Activated naive CD4-positive, alpha-beta T cell treated with anti-CD3 and anti-CD28 coated beads for 36 hours (primary cell): ENCODE results near the gene NRL. TPM values are rescaled to one million over a fixed set of nuclear protein-coding genes. Genes with fewer than 3 reads are reported as not detected.
A peak's percentile ranks its signal among the peaks of the same experiment; 100 is the strongest.
"Not testable (repeated sequence)": the region's sequence is repeated elsewhere in the genome, so short reads cannot be mapped to it uniquely, and the experiment has no call there.

Experiments used
- CTCF ChIA-PET: fragments of 350-600 bp; sonication (Branson Sonifier 250); formaldehyde crosslinking; loops from one replicate; lab custom pipeline; 2021; ENCODE audit warnings: antibody characterized with exemption; lab: Charles Lee
- DNase-seq: peaks from one replicate; pipeline ENCODE4 v3.0.0-alpha.2; 2020
- H3K27ac Mint-ChIP-seq: one replicate; pipeline ENCODE4 v1.8.0; 2021; ENCODE audit warnings: mild to moderate bottlenecking, mixed read lengths
- H3K27me3 Mint-ChIP-seq: one replicate; pipeline ENCODE4 v1.8.0; 2021; ENCODE audit warnings: low read depth, mixed read lengths
- H3K36me3 Mint-ChIP-seq: one replicate; pipeline ENCODE4 v1.8.0; 2021; ENCODE audit warnings: low read depth, mixed read lengths
- H3K4me1 Mint-ChIP-seq: one replicate; pipeline ENCODE4 v1.8.0; 2021; ENCODE audit warnings: low read depth, mixed read lengths
- H3K4me3 Mint-ChIP-seq: one replicate; pipeline ENCODE4 v1.8.0; 2021; ENCODE audit warnings: mild to moderate bottlenecking, moderate library complexity, mixed read lengths
- H3K9me3 Mint-ChIP-seq: one replicate; pipeline ENCODE4 v1.8.0; 2021; ENCODE audit warnings: mixed read lengths
- intact Hi-C: fragments of 100-400 bp; cut with micrococcal nuclease; formaldehyde crosslinking; loops from one replicate; pipeline ENCODE4 v1.15.1; 2023
- total RNA-seq, 2 experiments: library from RNA; stranded (reverse); gene quantifications; one replicate each; pipeline ENCODE4 v1.2.3, GENCODE V29; 2021

Gene NRL
- total RNA-seq, 2 experiments from 2014 or later: 1.7 to 1.9 TPM

DNA sequence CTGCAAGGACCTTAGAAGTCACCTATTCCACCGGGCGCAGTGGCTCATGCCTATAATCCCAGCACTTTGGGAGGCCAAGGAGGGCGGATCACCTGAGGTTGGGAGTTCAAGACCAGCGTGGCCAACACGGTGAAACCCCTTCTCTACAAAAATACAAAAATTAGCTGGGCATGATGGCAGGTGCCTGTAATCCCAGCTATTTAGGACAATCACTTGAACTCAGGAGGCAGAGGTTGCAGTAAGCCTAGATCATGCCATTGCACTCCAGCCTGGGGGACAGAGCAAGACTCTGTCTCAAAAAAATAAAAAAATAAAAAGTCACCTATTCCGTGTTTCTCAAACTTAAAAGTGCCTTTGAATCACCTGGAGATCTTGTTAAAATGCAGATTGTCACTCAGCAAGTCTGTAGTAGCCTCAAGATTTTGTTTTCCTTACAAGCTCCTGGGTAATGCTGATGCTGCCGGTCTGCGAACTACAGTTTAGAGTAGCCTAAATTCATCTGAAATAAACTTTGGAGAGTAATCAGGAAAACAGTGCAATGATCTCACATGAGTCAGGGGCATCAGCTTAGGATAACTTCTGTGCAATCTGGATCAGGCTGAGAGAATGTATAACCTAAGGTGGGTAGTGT is 9.0 kb downstream of the NRL start:
- H3K4me3 Mint-ChIP-seq, H3K27me3 Mint-ChIP-seq, intact Hi-C loops, DNase-seq, H3K27ac Mint-ChIP-seq, H3K9me3 Mint-ChIP-seq: not testable (repeated sequence)
- Mint-ChIP-seq H3K4me1 (peaks cover 10% of the 10 kb centered on the region), H3K36me3 (peaks cover 38% of the 10 kb centered on the region)
- CTCF ChIA-PET: interaction anchor here (1.6 to 11.7 kb wide), 4 partner anchors 8 to 48 kb away, joined by 3 to 226 read pairs (median 10); partner anchors contain the start of genes DCAF11, NRL and PCK2

DNA sequence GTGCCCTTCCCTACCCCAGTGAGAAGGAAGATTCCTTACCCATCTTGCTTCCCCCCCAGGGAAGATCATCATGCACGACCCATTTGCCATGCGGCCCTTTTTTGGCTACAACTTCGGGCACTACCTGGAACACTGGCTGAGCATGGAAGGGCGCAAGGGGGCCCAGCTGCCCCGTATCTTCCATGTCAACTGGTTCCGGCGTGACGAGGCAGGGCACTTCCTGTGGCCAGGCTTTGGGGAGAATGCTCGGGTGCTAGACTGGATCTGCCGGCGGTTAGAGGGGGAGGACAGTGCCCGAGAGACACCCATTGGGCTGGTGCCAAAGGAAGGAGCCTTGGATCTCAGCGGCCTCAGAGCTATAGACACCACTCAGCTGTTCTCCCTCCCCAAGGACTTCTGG is 11.3 kb downstream of the NRL start:
- CTCF ChIA-PET: interaction anchor here (0.9 to 11.7 kb wide), 4 partner anchors 10 to 46 kb away, joined by 3 to 226 read pairs (median 8); partner anchors contain the start of gene PCK2
- Mint-ChIP-seq H3K36me3 (peaks cover 53% of the 10 kb centered on the region), H3K9me3 (no peaks in the 10 kb centered on the region)

DNA sequence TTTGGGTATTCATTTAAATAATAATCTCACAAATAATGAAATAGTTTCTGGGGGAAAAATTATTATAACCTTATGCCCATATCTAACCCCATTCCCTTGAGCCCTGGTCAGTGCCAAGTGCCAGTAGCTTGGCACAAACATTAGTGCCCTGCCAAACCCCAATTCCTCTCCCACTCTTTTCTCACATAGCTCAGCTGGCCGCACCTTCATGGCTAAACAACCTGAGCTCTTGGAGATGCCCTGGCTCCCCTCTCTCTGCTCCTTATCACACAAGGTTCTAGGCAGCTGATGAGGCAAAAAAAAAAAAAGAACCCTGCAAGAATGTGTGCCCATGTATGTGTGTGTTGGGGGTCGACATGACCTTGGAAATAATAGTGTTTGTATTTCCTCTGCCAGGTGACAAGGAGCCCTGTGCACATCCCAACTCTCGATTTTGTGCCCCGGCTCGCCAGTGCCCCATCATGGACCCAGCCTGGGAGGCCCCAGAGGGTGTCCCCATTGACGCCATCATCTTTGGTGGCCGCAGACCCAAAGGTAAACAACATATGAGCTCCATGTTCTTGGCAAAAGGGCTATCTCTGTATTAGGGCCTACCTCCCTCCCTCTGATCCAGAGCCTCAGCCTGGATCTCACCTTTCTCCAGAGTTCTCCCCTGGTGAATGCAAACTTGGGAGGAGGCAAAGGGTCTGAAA is 12.2 kb downstream of the NRL start:
- CTCF ChIA-PET: interaction anchor here (1.1 to 11.7 kb wide), 4 partner anchors 9 to 44 kb away, joined by 3 to 226 read pairs (median 6); partner anchors contain the start of gene PCK2
- intact Hi-C loops: no loop called here
- DNase-seq: no peak

More for the DNA sequence above, 11.3 kb downstream of the NRL start:
- Mint-ChIP-seq H3K27ac (no peak overlapping the region), H3K27me3 (no peaks in the 10 kb centered on the region), H3K4me3 (no peak overlapping the region), H3K4me1 (peaks cover 2% of the 10 kb centered on the region)
- DNase-seq: no peak
- intact Hi-C loops: no loop called here

DNA sequence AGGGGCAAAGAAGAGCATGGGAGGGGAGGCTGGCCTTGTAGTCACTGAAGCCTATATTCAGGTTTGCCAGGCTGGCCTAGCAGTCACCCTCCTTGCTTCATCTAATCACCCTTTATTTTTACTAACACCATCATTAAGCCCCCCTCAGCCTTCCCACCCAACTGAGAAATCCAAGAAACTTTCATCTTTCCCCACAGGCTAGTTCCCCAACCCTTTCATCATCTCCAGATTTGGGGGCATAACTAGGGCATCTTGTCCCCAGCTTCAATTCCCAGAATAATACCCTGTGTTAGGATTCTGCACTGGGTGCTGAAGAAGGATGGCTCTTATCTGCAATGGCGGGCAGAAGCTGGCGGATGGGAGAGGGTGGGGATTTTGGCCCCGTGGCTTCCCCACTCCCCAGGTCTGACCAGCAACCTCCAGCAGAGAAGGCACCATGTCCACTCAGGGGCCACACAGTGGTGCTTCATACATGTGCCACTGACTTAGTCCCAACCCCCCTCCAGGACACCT is 13.7 kb downstream of the NRL start:
- no peaks in the 10 kb centered on the region for H3K9me3 Mint-ChIP-seq
- H3K27me3 Mint-ChIP-seq: no peaks in the 10 kb centered on the region
- H3K4me1 Mint-ChIP-seq: peaks cover 8% of the 10 kb centered on the region
- intact Hi-C loops: no loop called here
- no peak for DNase-seq
- H3K4me3 Mint-ChIP-seq: no peak overlapping the region
- CTCF ChIA-PET: interaction anchor here (0.6 to 11.7 kb wide), 3 partner anchors 8 to 113 kb away, joined by 3 to 226 read pairs (median 4); partner anchors contain the start of gene PCK2
- no peak overlapping the region for H3K27ac Mint-ChIP-seq
- H3K36me3 Mint-ChIP-seq: peaks cover 62% of the 10 kb centered on the region

More for the DNA sequence above, 12.2 kb downstream of the NRL start:
- Mint-ChIP-seq H3K36me3 (peaks cover 55% of the 10 kb centered on the region), H3K4me1 (no peaks in the 10 kb centered on the region), H3K4me3 (no peak overlapping the region), H3K9me3 (no peaks in the 10 kb centered on the region), H3K27ac (no peak overlapping the region), H3K27me3 (no peaks in the 10 kb centered on the region)

DNA sequence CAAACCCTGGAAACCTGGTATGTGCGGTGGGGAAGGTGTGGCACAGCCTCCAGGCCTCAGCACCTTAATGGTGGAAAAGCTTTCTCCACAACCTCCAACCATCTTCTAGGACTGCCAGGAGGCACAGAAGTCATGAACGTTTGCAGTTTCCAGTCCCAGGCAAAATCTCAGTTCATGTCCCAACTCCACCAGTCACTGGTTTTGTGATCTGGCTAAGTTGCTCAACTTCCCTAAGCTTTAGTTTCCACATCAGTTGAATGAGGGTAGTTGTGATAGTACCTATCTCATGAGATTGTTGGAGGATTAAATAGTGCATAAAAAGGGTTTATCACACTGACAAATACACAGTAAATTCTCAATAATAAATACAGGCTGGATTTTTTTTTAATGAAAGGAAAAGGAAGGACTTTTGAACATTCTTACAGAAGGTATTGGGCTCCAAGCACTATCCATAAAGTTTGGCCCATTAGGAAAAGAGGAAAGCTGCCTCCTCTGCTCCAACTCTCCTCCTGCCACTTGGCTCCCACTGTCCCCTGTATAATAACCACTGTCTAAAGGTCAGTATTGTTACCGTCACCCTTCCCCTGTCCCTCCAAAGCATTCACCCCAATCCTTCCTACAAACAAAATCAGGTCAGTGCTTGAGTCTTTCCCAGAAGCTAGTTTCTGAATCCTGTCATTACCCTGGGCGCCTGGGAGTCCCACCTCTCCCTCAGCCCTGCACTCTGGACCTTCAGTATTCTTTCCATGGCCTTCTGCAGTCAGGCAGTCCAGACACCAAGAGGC is 14.4 kb downstream of the NRL start:
- Mint-ChIP-seq H3K4me1 (peaks cover 13% of the 10 kb centered on the region), H3K27me3 (no peaks in the 10 kb centered on the region), H3K9me3 (no peaks in the 10 kb centered on the region), H3K4me3 (no peak overlapping the region), H3K36me3 (peaks cover 67% of the 10 kb centered on the region), H3K27ac (no peak overlapping the region)
- CTCF ChIA-PET: interaction anchor here (0.6 to 11.7 kb wide), 3 partner anchors 7 to 112 kb away, joined by 3 to 226 read pairs (median 4); partner anchors contain the start of gene PCK2
- DNase-seq: no peak
- intact Hi-C loops: no loop called here

DNA sequence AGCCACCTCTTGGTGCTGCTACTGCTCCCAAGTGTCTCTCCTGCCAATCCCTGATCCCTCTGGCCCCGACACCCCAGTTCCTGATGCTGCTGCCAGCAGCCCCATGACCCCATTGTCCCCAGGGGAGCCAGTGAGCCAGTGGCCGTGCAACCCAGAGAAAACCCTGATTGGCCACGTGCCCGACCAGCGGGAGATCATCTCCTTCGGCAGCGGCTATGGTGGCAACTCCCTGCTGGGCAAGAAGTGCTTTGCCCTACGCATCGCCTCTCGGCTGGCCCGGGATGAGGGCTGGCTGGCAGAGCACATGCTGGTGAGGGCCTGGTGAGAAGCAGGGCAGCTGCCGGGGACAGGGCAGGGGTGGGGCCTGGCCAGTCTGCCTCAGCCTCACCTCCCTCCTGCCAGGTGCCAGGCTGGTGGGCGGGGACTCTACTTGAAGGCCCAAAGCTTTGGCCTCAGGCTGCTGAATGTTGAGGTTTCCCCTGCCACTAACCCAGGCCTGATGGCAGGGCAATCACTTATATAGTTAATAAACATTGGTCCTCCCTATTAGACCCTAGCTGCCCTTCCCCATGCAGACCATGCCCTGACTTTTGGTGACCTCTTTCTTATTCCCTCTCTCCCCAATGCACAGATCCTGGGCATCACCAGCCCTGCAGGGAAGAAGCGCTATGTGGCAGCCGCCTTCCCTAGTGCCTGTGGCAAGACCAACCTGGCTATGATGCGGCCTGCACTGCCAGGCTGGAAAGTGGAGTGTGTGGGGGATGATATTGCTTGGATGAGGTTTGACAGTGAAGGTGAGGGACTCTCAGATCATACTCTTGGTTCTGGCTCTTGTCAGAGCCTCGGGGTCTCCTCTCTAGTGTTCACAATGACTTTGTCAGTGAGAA is 15.6 kb downstream of the NRL start:
- no peaks in the 10 kb centered on the region for H3K9me3 Mint-ChIP-seq
- H3K27me3 Mint-ChIP-seq: no peaks in the 10 kb centered on the region
- peaks cover 68% of the 10 kb centered on the region for H3K36me3 Mint-ChIP-seq
- no peak overlapping the region for H3K27ac Mint-ChIP-seq
- peaks cover 17% of the 10 kb centered on the region for H3K4me1 Mint-ChIP-seq
- DNase-seq: no peak
- H3K4me3 Mint-ChIP-seq: no peak overlapping the region
- CTCF ChIA-PET: interaction anchor here (1.1 to 1.7 kb wide), 2 partner anchors 9 to 62 kb away, joined by 3 to 12 read pairs; partner anchors contain the start of gene IRF9
- intact Hi-C loops: no loop called here

DNA sequence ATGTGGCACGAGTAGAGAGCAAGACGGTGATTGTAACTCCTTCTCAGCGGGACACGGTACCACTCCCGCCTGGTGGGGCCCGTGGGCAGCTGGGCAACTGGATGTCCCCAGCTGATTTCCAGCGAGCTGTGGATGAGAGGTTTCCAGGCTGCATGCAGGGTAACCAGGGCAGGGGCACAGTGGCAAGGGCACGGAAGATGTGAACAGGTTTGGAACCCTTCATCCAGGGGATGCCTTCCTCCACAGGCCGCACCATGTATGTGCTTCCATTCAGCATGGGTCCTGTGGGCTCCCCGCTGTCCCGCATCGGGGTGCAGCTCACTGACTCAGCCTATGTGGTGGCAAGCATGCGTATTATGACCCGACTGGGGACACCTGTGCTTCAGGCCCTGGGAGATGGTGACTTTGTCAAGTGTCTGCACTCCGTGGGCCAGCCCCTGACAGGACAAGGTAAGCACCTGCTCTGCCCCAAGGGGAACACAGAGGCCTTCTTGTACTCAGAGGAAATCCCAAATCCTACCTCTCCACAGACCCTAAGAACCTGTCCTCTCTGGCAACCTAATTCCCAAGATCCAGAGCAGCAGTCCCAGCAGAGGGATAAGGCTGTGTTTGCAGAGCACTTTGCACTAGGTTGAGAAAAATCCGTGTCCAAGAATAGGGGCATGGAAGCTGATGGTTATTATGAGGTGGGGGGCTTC is 16.4 kb downstream of the NRL start:
- intact Hi-C loops: no loop called here
- CTCF ChIA-PET: interaction anchor here (0.5 to 1.8 kb wide), 4 partner anchors 10 to 63 kb away, joined by 3 to 12 read pairs (median 6); partner anchors contain the start of gene IRF9
- no peak overlapping the region for H3K27ac Mint-ChIP-seq

DNA sequence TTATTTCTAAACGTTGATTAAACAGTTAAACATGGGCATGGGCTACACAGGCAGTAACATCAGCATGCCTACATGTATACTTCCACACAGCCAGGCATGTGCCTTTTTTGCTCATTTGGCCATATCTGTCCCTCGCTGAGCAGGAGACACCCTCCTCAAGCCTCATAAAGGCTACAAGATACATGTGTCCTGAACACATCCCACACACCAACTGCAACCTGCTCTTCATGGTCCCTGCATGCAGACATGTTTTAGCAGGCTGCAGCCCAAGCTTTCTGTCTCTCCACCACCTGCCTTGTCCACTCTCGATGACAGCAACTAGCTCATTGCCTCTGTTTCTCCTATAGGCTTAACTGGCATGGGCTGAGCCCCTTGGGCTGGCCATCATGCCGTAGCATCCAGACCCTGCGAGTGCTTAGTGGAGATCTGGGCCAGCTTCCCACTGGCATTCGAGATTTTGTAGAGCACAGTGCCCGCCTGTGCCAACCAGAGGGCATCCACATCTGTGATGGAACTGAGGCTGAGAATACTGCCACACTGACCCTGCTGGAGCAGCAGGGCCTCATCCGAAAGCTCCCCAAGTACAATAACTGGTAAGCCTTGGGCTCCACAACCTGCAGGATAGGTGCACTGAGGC is 18.1 kb downstream of the NRL start:
- Mint-ChIP-seq H3K27me3 (no peaks in the 10 kb centered on the region), H3K4me3 (peak overlapping the region; percentile 50), H3K4me1 (peaks cover 29% of the 10 kb centered on the region), H3K9me3 (no peaks in the 10 kb centered on the region), H3K36me3 (peaks cover 47% of the 10 kb centered on the region), H3K27ac (peak overlapping the region; percentile 47)
- CTCF ChIA-PET: interaction anchor here (1.8 to 9.1 kb wide), 4 partner anchors 9 to 40 kb away, joined by 9 to 386 read pairs (median 151); partner anchors contain the start of gene CARMIL3
- DNase-seq: no peak
- intact Hi-C loops: no loop called here

More for the DNA sequence above, 16.4 kb downstream of the NRL start:
- DNase-seq: no peak
- Mint-ChIP-seq H3K27me3 (no peaks in the 10 kb centered on the region), H3K4me3 (no peak overlapping the region), H3K4me1 (peaks cover 22% of the 10 kb centered on the region), H3K9me3 (no peaks in the 10 kb centered on the region), H3K36me3 (peaks cover 60% of the 10 kb centered on the region)

DNA sequence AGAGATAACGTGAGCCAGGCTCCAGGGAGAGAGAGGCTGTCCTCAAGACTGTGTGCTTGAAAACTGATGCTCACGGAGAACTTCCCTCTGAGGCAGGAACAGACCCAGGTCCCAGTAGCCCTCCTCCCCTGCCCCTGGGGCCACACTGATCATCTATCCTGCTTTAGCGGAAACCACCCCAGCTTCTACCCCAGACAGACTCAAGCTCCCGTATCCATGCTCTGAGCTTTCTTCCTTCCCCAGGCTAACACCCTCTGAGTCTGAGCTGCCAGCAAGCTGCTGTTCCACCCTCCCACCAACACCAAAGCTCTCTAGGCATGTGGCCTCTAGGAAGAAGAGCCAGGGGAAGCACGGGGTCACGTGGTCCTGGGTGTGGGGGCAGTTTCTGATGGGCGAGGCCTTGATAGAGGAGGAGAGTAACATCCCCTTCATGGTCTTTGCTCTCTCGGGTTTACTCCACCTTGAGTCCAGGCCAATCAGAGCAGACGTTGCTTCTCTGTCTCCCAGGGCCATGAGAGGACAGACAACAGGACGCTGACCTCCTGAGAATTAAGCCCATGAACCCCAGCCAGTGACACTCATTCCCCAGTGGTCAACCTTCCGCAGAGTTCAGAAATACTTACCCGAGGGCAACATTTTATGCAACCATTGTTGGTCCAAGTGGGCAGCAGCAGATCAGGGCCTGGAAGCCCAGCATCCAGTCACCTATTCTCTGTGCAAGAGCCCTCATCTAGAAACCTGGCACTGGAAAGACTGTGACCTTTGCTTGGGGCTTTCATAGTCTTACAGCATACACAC is 19.3 kb downstream of the NRL start:
- Mint-ChIP-seq H3K27me3 (no peaks in the 10 kb centered on the region), H3K4me1 (peaks cover 32% of the 10 kb centered on the region), H3K9me3 (no peaks in the 10 kb centered on the region), H3K4me3 (peak overlapping the region; percentile 99), H3K36me3 (peaks cover 37% of the 10 kb centered on the region), H3K27ac (peak overlapping the region; percentile 98)
- CTCF ChIA-PET: interaction anchor here (0.8 to 9.1 kb wide), 6 partner anchors 11 to 464 kb away, joined by 3 to 386 read pairs (median 40); partner anchors contain the start of genes CARMIL3, EMC9 and IRF9
- intact Hi-C loops: loop anchor here (2.0 kb wide), 2 partner anchors 107 to 627 kb away; partner anchors contain the start of genes DHRS4L2 and NGDN
- peak; percentile 64 for DNase-seq
